ENCODE results near the gene NPR1.
"Not testable (repeated sequence)": the region's sequence is repeated elsewhere in the genome, so short reads cannot be mapped to it uniquely, and the experiment has no call there.

NPR1 gene

GRCh38 chr1:153678519-153679336 is at the start of gene NPR1:
NPR1 (plus strand) TSS chr1:153678688; CDS start chr1:153679109, 421 bp downstream.
- DNase-seq = no peak

DNA sequence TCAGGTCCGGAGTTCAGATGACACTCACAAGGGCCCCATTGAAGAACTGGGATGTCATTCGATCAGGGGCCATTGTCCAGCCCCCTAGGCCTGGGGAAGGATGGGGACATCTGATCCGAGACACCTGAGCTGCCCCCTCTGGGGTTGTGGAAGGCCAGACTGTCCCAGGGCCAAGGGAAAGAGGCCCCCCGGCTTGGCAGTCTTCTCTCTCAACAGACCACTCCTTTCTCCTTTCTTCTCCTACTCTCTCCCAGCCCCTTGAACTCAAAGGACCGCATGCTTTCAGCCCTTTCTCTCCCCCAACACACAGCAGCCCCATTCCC is 49.2 kb upstream of the NPR1 start:
- no peak for DNase-seq

DNA sequence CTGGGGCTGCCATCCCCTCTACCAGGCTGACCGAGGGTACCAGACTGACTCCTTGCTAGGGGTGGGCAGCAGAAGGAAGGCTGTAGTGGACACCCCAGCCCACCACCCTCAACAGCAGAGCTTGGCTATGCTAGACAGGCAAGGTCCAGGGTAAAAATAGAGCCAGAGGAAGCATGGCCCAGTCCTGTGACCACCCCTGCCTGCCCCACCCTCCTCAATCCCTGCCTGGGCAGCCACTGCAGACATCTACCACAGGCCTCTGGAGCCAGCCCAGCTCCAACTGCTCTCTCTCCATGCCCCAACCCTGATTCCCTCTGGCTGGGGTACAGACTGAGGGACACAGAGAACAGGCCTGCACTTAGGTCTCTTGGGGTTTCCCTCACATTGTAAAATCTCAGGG is 48.5 kb upstream of the NPR1 start:
- no peak for DNase-seq

DNA sequence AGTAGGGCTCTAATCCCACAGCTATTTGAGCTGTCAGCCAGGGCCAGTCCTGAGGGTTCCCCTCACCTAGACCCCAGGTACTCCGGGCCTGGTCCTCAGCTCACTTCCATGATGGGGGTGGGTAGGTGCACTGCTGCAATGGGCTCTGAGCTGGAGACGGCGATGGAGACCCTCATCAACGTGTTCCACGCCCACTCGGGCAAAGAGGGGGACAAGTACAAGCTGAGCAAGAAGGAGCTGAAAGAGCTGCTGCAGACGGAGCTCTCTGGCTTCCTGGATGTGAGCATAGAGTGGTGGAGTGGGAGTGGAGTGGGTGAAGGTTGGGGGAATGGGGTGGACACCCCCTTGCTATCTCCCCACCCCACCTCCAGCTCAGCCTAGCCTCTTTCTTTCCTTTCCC is 48.1 kb upstream of the NPR1 start:
- DNase-seq = no peak

DNA sequence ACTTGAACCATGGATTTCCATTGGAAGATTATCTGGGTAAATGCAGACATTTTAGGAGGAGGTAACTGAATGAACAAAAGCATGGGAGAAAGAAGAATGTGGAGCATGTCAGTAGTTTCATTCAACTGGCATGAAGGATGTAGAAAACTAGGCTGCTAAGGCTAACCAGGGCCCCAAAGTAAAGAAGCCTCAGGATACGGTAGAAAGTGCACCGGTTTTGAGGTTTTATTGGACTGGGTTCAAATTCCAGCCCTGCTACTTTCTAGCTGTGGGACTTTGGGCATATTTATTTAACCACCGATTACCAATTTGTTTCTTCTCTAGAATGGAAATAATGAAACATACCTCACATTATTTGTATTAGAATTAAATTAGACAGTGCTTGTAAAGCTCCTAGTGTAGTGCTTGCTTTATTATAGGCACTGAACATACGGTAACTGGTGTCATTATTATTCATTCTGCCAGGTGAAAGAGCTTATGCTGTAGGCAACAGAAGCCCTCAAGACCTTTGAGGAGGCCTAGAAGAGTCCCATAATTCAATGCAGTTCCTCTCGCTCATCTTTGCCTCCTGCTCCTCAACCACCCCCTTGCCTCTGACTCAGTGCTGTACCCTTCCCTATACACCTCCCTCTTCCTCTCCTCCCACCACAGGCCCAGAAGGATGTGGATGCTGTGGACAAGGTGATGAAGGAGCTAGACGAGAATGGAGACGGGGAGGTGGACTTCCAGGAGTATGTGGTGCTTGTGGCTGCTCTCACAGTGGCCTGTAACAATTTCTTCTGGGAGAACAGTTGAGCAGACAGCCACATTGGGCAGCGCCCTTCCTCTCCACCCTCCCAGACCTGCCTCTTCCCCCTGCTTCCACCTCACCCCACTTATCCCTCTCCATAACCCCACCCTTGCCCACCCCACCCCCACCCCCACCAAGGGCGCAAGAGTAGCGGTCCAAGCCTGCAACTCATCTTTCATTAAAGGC is 47.2 kb upstream of the NPR1 start:
- DNase-seq = no peak

DNA sequence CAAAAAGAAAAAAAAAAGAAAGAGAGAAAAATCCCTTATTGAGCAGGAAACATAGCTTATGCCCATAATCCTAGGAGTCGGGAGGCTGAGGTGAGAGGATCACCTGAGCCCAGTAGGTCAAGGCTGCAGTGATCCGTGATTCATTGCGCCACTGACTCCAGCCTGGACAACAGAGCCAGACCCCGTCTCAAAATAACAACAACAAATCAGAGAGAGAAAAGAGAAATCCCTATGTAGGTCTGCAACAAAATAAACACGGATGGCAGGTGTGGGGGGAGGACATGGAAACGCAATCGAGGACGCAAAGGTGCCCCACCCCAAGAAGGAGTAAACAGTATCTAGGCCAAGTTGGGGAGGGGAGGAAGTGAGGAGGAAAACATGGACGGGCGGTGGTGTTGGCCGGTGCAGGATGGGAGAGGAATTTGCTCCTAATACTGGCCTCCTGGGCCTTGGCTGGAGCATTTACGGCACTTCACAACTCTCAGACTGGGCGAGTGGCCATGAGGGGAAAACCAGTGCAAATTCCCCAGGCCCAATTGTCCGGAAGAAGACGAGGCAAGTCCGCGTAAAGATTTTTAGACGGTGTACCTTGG is 45.2 kb upstream of the NPR1 start:
- no peak for DNase-seq

DNA sequence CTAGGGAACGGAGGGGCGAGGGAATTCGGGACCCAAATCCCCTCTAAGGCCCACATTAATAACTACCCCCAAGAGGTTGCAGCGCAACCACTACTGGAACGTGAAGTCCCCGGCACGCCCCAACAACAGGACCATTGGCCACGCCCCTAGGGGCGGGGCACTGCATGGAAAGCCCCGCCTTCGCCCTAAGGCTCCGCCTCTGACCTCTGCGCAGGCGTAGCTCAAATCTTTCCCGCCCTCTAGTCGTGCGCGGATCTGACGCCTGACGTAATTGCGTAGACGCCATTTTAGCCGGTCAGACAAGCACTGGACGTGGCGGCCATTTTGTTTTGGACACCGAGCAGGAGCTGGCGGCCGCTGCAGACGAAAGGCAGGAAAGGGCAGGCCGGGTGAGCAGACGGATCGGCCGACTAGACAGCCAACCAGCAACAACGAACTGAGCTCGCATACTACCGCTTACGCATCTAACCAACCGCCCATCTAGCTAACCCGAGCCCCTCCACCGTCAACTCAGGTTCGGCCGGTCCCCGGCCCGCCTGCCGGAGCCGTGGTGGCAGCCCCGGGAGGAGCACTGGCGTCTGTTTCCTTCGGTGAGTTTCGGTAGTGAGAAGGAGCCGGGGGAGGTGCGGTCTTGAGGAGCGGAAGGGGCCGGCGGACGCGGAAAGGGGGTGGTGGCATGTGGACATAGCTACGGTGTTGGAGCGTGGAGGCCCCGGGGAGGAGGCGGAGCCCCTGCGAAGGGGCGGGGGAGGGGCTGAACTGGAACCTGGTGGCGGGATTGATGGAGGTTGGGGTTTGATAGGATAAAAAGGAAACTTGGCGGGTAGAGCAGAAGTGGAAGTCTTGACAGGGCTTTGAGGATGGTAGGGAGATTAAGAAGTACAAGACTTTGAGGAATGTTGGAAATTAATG is 44.5 kb upstream of the NPR1 start, which contains the start of gene CHTOP:
Gene CHTOP (plus strand): TSS at position 313 of the 912 bp plus-strand sequence. CDS start 2,523 bp downstream, outside the sequence.
- DNase-seq = peak; percentile 97

- DNase-seq = no peak
These were observed 42.6 kb upstream of the NPR1 start for GRCh38 chr1:153635872-153636271.

DNA sequence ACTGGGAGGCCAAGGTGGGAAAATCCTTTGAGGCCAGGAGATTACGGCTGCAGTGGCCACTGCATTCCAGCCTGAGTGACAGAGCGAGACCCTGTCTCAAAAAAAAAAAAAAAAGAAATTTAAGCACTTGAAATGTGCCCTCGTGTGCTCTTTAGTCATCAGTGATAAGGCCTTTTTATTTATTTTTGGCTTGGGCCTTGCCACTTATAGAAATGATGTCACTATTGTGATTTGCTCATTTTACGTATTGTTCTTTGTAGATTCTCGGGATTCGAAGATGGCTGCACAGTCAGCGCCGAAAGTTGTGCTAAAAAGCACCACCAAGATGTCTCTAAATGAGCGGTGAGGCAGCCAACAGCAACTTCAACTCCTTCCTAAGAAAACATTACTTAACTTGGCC is 42.2 kb upstream of the NPR1 start:
- no peak for DNase-seq

- DNase-seq = no peak
These were observed 40.2 kb upstream of the NPR1 start for GRCh38 chr1:153638261-153638660.

DNA sequence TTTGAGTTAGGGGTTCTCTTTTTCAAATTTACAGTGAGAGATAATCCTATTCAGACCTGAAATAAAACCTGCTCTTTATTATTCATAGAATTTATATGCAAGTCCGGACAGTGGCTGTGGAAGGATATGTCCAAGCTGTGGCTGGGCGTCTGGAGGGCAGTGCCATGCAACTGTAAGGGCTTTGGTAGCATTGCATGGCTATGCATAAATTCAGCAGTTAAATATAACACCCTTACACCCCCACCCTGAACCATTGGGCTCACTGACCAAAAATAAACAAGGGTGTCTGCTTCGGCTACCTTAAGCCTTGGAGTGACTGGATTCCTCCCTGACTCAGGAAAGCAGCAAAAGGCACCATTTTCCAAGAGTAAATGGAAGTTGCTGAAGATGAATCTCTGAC is 39.2 kb upstream of the NPR1 start:
- no peak for DNase-seq

DNA sequence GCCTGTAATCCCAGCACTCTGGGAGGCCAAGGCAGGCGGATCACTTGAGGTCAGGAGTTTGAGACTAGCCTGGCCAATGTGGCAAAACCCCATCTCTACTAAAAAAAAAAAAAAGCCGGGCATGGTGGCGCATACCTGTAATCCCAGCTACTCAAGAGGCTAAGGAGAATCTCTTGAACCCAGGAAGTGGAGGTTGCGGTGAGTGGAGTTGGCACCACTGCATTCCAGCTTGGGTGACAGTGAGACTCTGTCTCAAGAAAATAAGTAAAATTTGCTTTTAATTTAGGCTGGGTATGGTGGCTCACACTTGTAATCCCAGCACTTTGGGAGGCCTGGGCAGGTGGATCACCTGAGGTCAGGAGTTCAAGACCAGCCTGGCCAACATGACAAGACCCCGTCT is 38.3 kb upstream of the NPR1 start:
- not testable (repeated sequence) for DNase-seq

DNA sequence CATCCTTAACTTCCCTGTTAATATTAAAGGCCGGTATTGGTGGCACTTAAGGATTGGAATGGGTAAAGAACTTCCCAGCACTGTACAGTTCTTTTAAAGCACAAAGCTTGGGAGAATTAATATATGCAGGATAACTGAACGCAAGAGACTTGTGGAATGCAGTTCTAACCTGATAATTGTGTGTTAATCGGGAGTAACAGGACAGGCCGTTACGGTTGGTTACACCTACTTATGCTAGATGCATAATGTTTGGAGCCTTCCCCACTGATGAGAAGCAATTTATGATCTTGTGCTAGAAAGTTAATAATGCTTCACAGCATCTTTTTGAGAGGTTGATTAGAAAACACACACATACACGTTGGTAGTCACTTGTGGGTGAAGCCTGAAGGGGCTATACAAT is 37.6 kb upstream of the NPR1 start:
- no peak for DNase-seq

GRCh38 chr1:153642161-153642560 is 36.3 kb upstream of the NPR1 start:
- no peak for DNase-seq

- DNase-seq = no peak
These were observed 35.4 kb upstream of the NPR1 start for GRCh38 chr1:153643100-153643499.

GRCh38 chr1:153643816-153644215 is 34.7 kb upstream of the NPR1 start:
- no peak for DNase-seq

GRCh38 chr1:153646672-153647345 is 31.7 kb upstream of the NPR1 start:
- no peak for DNase-seq

DNA sequence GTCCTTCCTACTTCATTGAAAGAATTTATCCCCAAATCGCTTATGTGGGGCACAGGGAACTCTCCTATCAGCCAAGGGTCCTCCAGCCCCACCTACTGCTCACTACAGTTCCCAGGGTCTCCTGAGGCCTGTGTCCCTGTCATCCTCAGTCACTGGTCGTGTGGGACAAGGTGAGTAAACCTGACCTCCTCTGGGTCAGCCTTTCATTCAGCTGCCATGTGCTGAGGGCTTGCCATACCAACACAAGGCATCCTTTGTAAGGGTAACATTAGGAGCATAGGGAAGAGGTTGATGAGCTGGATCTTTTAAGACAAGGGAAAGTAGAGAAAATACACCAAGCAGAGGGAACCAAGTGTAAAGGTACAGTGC is 31.2 kb upstream of the NPR1 start:
- DNase-seq = no peak

- DNase-seq = no peak
These were observed 30.4 kb upstream of the NPR1 start for GRCh38 chr1:153648000-153648643.

GRCh38 chr1:153649137-153649862 is 29.2 kb upstream of the NPR1 start:
- DNase-seq = peak; percentile 33

- DNase-seq = no peak
These were observed 28.6 kb upstream of the NPR1 start for GRCh38 chr1:153649863-153650235.
